Jurkat, Clone E6-1 (cell line): Measurements from ENCODE around the gene NRP1.

Experiments
- DNase-seq: peaks from one replicate; pipeline ENCODE4 v3.0.0-alpha.2; 2011; ENCODE audit warnings: low read depth, low spot score
- H3K4me3 ChIP-seq: 2 replicates; pipeline ENCODE4 v1.5.1; 2011; ENCODE audit warnings: mild to moderate bottlenecking, low read length, control low read depth, moderate library complexity

Gene NRP1

GRCh38 chr10:33249659-33250345, 84.7 kb downstream of the NRP1 start:
- H3K4me3 ChIP-seq = no peak overlapping the region
- no peak for DNase-seq

DNA sequence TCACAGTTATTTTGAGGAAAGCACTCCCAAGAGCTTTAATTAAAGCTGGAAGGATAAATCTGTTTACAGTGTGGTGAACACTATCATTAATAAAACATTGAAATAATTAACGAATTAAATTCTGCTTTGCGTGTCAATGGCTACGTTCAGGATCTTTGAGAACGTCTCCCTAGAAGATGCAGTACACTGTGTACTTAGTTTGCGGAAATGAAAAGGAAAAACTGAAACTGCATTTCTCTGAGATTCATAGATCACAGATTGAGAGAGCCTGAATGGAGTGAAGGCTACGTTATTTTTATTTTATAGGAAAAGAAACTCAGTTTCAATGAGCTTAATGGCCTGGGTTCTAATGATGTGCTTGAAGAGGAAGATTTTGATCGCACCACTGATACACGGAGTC, 85.3 kb downstream of the NRP1 start:
- DNase-seq = no peak
- no peak overlapping the region for H3K4me3 ChIP-seq

DNA sequence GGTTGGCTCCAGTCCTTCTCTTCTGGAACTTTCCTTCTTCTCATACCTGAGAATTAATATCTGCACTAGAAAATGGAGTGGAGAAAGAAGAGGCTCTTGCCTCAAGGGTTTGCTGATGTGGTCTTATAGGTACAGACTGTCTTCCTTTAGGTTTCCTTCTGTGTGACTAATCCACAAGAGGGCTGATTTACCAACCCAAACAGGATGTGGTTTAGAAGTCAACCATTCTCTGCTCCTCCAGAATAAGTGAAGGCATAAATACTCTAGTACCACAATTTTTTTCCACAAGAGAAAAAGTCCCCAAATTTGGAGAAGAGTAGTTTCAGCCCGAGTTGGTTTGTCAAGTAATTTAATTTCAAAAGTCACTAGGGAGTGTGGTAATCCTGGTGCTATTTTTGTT, 85.8 kb downstream of the NRP1 start:
- H3K4me3 ChIP-seq = no peak overlapping the region
- DNase-seq = peak; percentile 78

GRCh38 chr10:33247221-33247922, 87.1 kb downstream of the NRP1 start:
- DNase-seq = no peak
- no peak overlapping the region for H3K4me3 ChIP-seq

GRCh38 chr10:33245343-33245742, 89.1 kb downstream of the NRP1 start:
- H3K4me3 ChIP-seq = no peak overlapping the region
- DNase-seq = no peak

DNA sequence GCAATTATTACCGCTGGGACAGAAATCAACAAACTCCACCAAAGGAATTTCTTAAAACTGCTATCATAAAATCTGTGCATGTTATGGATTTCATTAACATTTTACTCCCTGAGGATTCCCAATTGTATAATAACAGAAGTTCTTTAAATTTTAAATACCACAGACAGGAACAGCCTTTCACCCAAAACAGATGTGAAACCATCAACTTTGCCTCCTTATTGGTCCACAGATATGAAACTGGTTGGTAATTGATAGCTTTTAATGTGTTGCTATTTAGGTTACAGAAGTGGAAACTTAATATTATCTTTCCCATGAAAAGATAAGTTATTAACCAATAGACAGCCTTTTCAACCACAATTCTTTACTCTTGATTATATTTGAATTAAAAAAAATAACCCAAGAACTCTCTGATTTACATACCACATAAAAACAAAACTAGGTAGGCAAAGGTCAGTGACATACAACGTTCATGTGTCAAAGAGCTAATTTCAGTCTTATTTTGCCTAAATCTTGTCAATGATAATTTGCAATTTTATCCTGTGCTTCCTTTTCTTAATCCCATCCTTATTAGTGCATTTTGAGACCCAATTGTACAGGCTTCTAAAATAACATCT, 90.0 kb downstream of the NRP1 start:
- no peak for DNase-seq
- H3K4me3 ChIP-seq = no peak overlapping the region

DNA sequence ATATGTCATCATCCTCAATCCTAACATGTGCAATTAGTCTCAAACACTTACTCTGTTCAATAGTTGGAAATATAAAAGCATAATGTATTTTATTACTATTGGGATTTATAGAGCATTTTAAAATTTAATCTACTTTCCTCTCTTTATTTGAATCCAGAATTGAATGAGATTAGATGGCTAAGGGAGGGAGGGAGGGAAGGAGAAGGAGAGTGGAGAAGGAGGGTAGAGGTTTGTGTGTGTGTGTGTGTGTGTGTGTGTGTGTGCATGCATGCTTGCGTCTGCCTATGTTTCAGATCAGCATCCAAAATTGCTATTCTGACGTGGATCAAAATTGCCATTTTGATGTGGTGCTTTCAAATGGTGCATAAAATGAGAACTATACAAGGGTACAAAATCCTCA, 90.8 kb downstream of the NRP1 start:
- DNase-seq = no peak

DNA sequence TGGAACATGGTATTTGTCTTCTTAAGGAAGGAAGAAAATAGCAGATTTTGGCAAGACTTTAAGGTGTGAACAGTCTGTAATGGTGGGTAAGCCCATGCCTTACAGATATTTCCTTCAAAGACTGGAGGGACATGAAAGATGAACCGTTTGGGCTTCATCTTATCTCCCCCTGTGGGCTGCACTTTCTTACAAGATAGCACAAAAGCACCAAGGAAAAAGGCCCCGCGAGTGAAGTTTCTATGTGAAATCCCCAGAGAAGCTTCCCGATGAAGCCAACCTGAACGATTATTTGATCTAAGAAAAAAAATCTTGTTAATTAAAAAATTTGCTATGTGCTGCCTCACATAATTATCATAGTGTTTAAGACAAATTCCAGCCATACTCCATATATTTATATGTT, 91.5 kb downstream of the NRP1 start:
- DNase-seq = no peak
- H3K4me3 ChIP-seq = no peak overlapping the region

More for the DNA sequence above, 90.8 kb downstream of the NRP1 start:
- no peak overlapping the region for H3K4me3 ChIP-seq

- DNase-seq = no peak
- H3K4me3 ChIP-seq = no peak overlapping the region
Measured at GRCh38 chr10:33241351-33241750, 93.1 kb downstream of the NRP1 start.

DNA sequence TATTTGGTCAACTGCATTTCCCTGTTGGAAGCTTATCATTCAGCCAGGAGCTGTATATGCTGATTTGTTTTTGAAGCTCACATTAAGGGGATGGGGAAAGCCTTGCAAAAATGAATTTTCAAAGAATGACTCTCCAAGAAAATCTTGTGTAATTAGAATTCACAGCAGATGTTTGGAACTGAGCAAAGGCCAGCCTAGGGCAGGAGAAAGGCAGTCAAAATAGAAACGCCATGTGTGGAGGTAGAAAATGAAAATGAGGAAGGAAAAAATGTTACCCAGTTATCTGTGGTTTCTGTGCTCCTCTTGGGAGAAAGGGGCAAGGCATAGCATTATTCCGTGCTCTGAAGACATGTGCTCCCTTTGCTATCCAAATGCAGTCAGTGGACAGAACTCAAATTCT, 93.5 kb downstream of the NRP1 start:
- H3K4me3 ChIP-seq = no peak overlapping the region
- no peak for DNase-seq

DNA sequence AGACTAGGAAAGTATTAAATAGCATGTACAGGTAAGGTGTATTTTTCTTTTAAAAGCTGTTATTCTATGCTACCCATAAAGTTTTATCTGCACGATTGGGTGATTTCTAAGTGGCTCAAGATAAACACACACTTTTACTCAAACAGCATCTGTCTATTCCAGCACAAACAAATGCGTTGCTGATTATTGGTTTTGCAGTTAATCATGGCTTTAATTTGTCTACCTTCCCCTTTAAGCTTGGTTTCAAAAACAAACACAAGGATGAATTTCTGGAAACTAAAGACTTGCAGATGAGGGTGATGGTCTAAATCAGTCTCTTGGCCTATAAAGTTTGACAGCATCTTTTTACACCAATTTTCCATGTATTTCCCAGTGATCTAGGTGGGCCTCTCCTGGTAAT, 94.2 kb downstream of the NRP1 start:
- no peak overlapping the region for H3K4me3 ChIP-seq
- DNase-seq = no peak

DNA sequence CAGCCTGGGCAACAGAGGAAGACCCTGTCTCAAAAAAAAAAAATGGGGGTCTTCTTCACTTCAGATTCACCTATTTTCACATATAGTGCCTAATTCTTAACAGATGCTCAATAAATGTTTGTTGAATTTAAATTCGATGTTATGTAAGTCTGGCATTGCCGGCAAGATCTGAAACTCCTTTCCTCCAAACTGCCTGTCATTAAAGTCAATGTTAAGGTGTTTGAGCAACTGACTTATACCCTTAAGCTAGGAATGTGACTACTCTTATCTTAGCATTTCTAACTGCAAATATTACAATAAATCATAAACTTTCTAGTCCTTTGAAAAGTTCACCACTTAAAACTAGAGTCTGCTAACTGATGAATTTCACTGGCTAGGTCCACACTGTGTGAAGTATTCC, 95.2 kb downstream of the NRP1 start:
- no peak for DNase-seq
- H3K4me3 ChIP-seq = no peak overlapping the region

GRCh38 chr10:33238643-33239042, 95.8 kb downstream of the NRP1 start:
- no peak overlapping the region for H3K4me3 ChIP-seq

GRCh38 chr10:33237736-33238624, 96.5 kb downstream of the NRP1 start:
- H3K4me3 ChIP-seq = no peak overlapping the region
- no peak for DNase-seq

More at GRCh38 chr10:33238643-33239042, 95.8 kb downstream of the NRP1 start:
- no peak for DNase-seq

DNA sequence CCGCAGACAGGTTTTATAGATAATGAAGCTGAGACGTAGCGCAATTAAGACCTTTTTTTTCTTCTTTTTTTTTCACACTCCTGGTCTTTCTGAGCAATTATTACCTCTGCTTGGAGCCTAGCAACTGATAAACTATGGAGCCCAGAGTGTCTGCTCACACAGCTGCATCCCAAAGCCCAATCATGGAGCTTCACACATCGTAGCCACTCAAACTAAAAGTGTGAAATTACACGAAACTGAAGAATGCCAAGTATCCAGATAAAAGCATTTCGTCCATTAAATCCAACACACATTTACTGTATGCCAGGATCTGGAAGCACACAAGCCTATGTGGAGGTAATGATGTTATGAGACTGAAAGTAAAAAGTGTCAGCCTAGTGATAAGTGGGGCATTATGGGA, 97.6 kb downstream of the NRP1 start:
- no peak overlapping the region for H3K4me3 ChIP-seq
- DNase-seq = no peak

- DNase-seq = no peak
- no peak overlapping the region for H3K4me3 ChIP-seq
Measured at GRCh38 chr10:33235951-33236350, 98.5 kb downstream of the NRP1 start.

GRCh38 chr10:33235251-33235884, 99.1 kb downstream of the NRP1 start:
- DNase-seq = no peak
- no peak overlapping the region for H3K4me3 ChIP-seq

GRCh38 chr10:33234831-33235237, 99.6 kb downstream of the NRP1 start:
- no peak overlapping the region for H3K4me3 ChIP-seq
- no peak for DNase-seq

DNA sequence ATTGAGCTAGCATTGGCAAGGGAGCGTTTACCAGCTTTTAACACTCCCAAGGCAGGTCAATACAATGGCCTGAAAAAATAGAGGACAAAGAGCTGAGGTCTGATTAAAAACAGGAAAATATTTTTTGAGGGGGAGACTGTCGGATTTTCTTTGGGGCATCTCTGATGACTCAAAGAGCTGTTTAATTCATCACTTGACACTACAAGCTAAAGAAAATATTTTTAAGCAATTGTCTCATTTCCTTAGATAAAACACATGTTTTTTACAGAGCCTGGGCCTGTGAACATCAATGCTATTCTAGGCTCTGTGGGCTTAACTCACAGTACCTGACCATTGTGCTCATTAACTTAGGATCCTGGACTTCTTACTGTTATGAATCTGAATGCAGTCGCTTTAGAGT, 100.8 kb downstream of the NRP1 start:
- DNase-seq = no peak
- no peak overlapping the region for H3K4me3 ChIP-seq
